BE2C (cell line): ENCODE results near the gene HOXB2.

ENCODE experiments used
- DNase-seq: peaks from one replicate; pipeline ENCODE4 v3.0.0-alpha.2; 2020
- H3K27me3 ChIP-seq: fragments of 250-450 bp; sonication (Bioruptor Pico); 2 replicates; pipeline ENCODE4 v1.5.1; 2020; ENCODE audit warnings: mild to moderate bottlenecking
- H3K36me3 ChIP-seq: fragments of 250-450 bp; sonication (Bioruptor Pico); 2 replicates; pipeline ENCODE4 v1.5.1; 2020; ENCODE audit warnings: mild to moderate bottlenecking
- H3K4me1 ChIP-seq: fragments of 250-450 bp; sonication (Bioruptor Pico); 2 replicates; pipeline ENCODE4 v1.5.1; 2020
- H3K4me3 ChIP-seq: 2 replicates; pipeline ENCODE4 v1.5.1; 2011; ENCODE audit warnings: low read depth, low read length
- H3K9me3 ChIP-seq: fragments of 250-450 bp; sonication (Bioruptor Pico); 2 replicates; pipeline ENCODE4 v1.5.1; 2020
- CTCF ChIP-seq: IDR thresholded peaks from 2 replicates; pipeline ENCODE4 v1.5.1; 2012; ENCODE audit warnings: mild to moderate bottlenecking, low read depth, low read length

Gene HOXB2

GRCh38 chr17:48571024-48571818, 26.3 kb upstream of the HOXB2 start:
- H3K4me1 ChIP-seq: no peaks in the 10 kb centered on the region
- no peak overlapping the region for H3K4me3 ChIP-seq
- no peaks in the 10 kb centered on the region for H3K36me3 ChIP-seq
- TF ChIP-seq CTCF: no peak
- H3K9me3 ChIP-seq: no peaks in the 10 kb centered on the region
- peaks cover 100% of the 10 kb centered on the region for H3K27me3 ChIP-seq
- no peak for DNase-seq

- H3K36me3 ChIP-seq: no peaks in the 10 kb centered on the region
- peaks cover 100% of the 10 kb centered on the region for H3K27me3 ChIP-seq
- H3K4me3 ChIP-seq: no peak overlapping the region
- no peaks in the 10 kb centered on the region for H3K9me3 ChIP-seq
- no peaks in the 10 kb centered on the region for H3K4me1 ChIP-seq
- DNase-seq: no peak
- TF ChIP-seq CTCF: no peak
Observed at GRCh38 chr17:48570325-48571023, 25.6 kb upstream of the HOXB2 start.

- Histone ChIP-seq H3K4me1 (no peaks in the 10 kb centered on the region), H3K4me3 (no peak overlapping the region), H3K9me3 (no peaks in the 10 kb centered on the region), H3K27me3 (peaks cover 100% of the 10 kb centered on the region), H3K36me3 (no peaks in the 10 kb centered on the region)
- TF ChIP-seq CTCF: no peak
- no peak for DNase-seq
Observed at GRCh38 chr17:48569674-48570324, 24.9 kb upstream of the HOXB2 start.

GRCh38 chr17:48569240-48569582, 24.3 kb upstream of the HOXB2 start:
- H3K4me1 ChIP-seq: no peaks in the 10 kb centered on the region
- no peak for DNase-seq
- no peaks in the 10 kb centered on the region for H3K36me3 ChIP-seq
- no peak overlapping the region for H3K4me3 ChIP-seq
- H3K9me3 ChIP-seq: no peaks in the 10 kb centered on the region
- peaks cover 99% of the 10 kb centered on the region for H3K27me3 ChIP-seq
- TF ChIP-seq CTCF: no peak

- no peak for DNase-seq
- no peak for TF ChIP-seq CTCF
- Histone ChIP-seq H3K36me3 (no peaks in the 10 kb centered on the region), H3K4me3 (no peak overlapping the region), H3K9me3 (no peaks in the 10 kb centered on the region), H3K4me1 (no peaks in the 10 kb centered on the region), H3K27me3 (peaks cover 99% of the 10 kb centered on the region)
Observed at GRCh38 chr17:48568499-48569239, 23.8 kb upstream of the HOXB2 start.
